GM18520 (cell line): Measurements from ENCODE around the gene ZFAND6.
"Not testable (repeated sequence)": the region's sequence is repeated elsewhere in the genome, so short reads cannot be mapped to it uniquely, and the experiment has no call there.

Experiments used
- ATAC-seq: cut with Tn5 transposase; IDR thresholded peaks from one replicate; pipeline ENCODE4 v1.9.1; 2021; ENCODE audit not compliant: unreplicated experiment

The ZFAND6 gene

GRCh38 chr15:80141916-80142598, 82.6 kb downstream of the ZFAND6 start:
- ATAC-seq = no peak

GRCh38 chr15:80142646-80143045, 83.2 kb downstream of the ZFAND6 start:
- ATAC-seq = no peak

GRCh38 chr15:80151148-80151547, 91.7 kb downstream of the ZFAND6 start:
- ATAC-seq = no peak

GRCh38 chr15:80151576-80151975, 92.1 kb downstream of the ZFAND6 start:
- ATAC-seq = no peak

GRCh38 chr15:80152180-80152895, 92.9 kb downstream of the ZFAND6 start:
- ATAC-seq = no peak

- ATAC-seq = no peak
Measured at GRCh38 chr15:80152896-80153876, 93.7 kb downstream of the ZFAND6 start, which contains the start of gene FAH. Gene FAH, plus strand, starts transcription at chr15:80152999. Its CDS starts 56 bp downstream, at chr15:80153055.

GRCh38 chr15:80153900-80154299, 94.4 kb downstream of the ZFAND6 start:
- no peak for ATAC-seq

- no peak for ATAC-seq
Measured at GRCh38 chr15:80154336-80154735, 94.9 kb downstream of the ZFAND6 start.

GRCh38 chr15:80155001-80155377, 95.5 kb downstream of the ZFAND6 start:
- ATAC-seq = no peak

- not testable (repeated sequence) for ATAC-seq
Measured at GRCh38 chr15:80155378-80156175, 96.1 kb downstream of the ZFAND6 start.

GRCh38 chr15:80156176-80156720, 96.8 kb downstream of the ZFAND6 start:
- ATAC-seq = no peak

GRCh38 chr15:80157215-80157614, 97.7 kb downstream of the ZFAND6 start:
- ATAC-seq = no peak

GRCh38 chr15:80159301-80159700, 99.8 kb downstream of the ZFAND6 start:
- ATAC-seq = no peak

- no peak for ATAC-seq
Measured at GRCh38 chr15:80159811-80160569, 100.5 kb downstream of the ZFAND6 start.

- ATAC-seq = no peak
Measured at GRCh38 chr15:80160570-80161156, 101.2 kb downstream of the ZFAND6 start.

- no peak for ATAC-seq
Measured at GRCh38 chr15:80161468-80162016, 102.1 kb downstream of the ZFAND6 start.

- ATAC-seq = no peak
Measured at GRCh38 chr15:80162059-80162554, 102.6 kb downstream of the ZFAND6 start.

- no peak for ATAC-seq
Measured at GRCh38 chr15:80163217-80163616, 103.7 kb downstream of the ZFAND6 start.

- no peak for ATAC-seq
Measured at GRCh38 chr15:80163897-80164296, 104.4 kb downstream of the ZFAND6 start.
